Coronary artery (tissue), 2 donors: ENCODE data around the gene STRN.

Experiments used
- DNase-seq: peaks from one replicate; pipeline ENCODE4 v3.0.0-alpha.2; 2017; ENCODE audit warnings: low spot score
- H3K27ac ChIP-seq, 2 donors: fragments of 200-600 bp; sonication (generic); one replicate each; pipeline ENCODE4 v1.5.1; 2016 to 2019
- H3K4me3 ChIP-seq: fragments of 200-600 bp; sonication (generic); 2 replicates; pipeline ENCODE4 v1.5.1; 2016; ENCODE audit warnings: mild to moderate bottlenecking, moderate library complexity
- TF ChIP-seq, protein P1 (sequence below): fragments of 200-600 bp; sonication (generic); IDR thresholded peaks from one replicate; pipeline ENCODE4 v1.5.1; 2019; ENCODE audit warnings: antibody characterized with exemption

Gene STRN

DNA sequence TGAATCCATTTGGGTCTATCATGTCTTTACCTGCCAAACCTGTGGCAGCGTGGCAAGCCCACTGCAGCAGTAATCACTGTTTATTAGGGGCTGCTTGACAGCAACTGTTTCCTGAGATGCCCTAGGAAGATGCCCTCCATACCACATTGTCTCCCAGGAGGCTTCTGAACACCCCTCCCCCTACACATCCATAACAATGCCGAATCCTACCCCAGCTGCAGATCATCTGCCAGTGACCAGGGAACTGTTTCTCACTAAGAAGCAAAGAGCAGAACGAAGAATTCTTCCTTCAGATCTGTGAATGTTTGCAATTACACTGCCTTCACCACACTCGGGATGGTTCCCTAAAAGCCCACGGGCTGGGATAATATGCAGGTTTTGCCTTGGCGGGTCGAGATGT, 142.1 kb downstream of the STRN start:
- TF ChIP-seq, protein P1, sequence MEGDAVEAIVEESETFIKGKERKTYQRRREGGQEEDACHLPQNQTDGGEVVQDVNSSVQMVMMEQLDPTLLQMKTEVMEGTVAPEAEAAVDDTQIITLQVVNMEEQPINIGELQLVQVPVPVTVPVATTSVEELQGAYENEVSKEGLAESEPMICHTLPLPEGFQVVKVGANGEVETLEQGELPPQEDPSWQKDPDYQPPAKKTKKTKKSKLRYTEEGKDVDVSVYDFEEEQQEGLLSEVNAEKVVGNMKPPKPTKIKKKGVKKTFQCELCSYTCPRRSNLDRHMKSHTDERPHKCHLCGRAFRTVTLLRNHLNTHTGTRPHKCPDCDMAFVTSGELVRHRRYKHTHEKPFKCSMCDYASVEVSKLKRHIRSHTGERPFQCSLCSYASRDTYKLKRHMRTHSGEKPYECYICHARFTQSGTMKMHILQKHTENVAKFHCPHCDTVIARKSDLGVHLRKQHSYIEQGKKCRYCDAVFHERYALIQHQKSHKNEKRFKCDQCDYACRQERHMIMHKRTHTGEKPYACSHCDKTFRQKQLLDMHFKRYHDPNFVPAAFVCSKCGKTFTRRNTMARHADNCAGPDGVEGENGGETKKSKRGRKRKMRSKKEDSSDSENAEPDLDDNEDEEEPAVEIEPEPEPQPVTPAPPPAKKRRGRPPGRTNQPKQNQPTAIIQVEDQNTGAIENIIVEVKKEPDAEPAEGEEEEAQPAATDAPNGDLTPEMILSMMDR, result no peak
- DNase-seq, result no peak
- no peak overlapping the region for H3K4me3 ChIP-seq
- no peak overlapping the region for H3K27ac ChIP-seq

DNA sequence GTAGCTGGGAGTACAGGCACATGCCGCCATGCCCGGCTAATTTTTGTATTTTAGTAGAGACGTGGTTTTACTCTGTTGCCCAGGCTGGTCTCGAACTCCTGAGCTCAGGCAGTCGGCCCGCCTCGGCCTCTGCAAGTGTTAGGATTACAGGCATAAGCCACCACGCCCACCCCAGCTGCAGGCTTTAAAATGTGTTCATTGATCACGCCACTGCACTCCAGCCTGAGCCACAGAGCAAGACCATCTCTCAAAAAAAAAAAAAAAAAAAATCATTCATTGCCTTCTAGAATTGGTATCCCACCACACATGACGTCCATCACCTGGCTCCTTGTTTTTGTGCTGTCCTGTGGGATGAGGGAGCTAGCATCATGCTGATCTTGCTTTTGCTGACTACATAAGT, 142.5 kb downstream of the STRN start:
- H3K4me3 ChIP-seq, result no peak overlapping the region
- no peak for DNase-seq
- TF ChIP-seq, protein P1, result no peak
- no peak overlapping the region for H3K27ac ChIP-seq

DNA sequence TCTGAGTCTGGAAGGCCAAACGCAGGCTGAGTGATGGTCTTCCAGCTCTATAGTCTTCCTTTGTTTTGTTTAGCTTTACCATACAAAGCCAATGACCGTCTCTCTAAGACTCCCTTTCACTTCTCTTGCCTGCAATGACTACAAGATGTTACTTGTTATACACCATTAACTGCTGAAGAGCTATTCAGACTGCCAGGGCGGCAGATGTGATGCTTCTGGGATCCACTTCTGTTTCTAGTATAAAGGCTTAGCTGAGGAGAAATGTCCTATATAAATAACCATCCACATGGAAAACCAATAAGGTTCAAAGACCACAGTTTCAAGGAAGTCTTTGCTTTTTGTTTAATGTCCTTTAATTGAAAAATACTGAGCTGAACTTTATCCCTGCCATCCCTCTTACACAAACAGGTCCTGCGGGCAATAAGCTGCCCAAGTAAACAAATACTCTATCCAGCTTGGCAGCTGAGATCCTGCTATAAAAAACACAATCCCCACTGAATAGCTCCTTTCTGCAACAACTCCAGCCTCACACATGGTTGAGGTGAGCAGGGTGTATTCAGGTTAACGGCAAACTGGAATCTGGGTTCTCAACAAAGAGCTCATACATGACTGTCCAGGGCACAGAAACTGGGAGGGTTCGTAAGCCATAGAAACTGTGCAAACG, 145.3 kb downstream of the STRN start:
- H3K27ac ChIP-seq, result no peak overlapping the region
- no peak overlapping the region for H3K4me3 ChIP-seq
- TF ChIP-seq, protein P1, result no peak
- no peak for DNase-seq

DNA sequence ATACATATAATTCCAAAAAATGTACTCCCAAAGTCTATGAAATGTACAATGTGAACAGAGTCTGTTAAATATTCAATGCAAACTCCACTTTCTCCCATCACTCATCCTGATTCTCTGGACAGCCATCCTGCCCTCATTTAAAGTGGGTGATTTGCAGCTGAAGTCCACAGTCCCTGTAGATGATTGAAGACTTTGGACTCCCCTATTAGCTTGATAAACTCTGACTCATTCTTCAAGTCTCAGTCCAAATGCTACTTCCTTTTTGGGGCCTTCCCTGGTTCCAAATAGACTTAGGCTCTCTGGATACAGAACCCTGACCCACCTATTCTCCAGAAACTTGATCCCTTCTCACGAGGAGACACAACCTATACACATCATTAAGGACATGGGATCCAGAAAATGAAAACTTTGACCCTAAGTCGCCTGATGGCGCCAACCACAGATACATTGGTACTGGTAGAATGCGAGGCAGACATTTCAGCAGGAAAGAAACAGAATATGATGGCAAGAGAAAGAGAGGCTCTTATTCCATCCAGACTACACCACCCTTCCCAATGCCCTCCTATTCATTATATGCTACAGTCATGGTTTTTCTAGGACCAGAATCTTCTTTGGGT, 147.1 kb downstream of the STRN start:
- no peak for DNase-seq
- H3K27ac ChIP-seq, result no peak overlapping the region
- TF ChIP-seq, protein P1, result no peak
- H3K4me3 ChIP-seq, result no peak overlapping the region

DNA sequence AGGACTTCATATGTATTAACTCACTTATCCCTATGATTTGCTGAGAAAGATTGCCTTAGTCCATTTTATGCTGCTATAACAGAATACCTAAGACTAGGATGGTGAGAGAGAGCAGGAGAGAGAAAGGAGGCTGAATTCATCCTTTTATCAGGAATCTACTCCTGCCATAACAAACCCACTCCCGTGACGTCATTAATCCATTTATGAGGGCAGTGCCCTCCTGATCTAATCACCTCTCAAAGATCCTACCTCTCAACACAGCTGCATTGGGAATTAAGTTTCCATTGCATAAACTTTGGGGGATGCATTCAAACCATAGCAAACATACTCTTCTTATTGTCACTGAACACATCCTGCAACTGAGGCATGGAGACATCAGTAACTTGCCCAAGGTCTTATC, 147.8 kb downstream of the STRN start:
- DNase-seq, result no peak
- TF ChIP-seq, protein P1, result no peak
- no peak overlapping the region for H3K27ac ChIP-seq
- H3K4me3 ChIP-seq, result no peak overlapping the region

DNA sequence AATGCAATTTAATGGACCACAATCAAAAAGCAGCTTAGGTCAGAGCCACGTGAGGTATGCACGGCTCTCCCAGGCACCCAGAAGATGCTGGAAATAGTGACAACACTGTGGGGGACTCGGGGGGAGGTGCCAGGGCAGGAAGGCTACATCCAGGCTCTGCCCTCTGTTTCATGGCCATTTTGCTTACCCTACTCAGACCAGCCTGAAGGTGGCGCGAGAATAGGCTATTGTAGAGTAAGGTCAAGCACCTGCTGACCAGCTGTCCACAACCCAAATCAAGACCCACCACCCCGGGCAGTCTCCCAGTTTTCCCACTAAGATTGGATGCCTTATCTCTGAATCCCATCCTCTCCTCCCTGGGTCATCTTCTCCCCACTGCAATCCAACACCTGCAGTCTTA, 154.1 kb downstream of the STRN start:
- TF ChIP-seq, protein P1, result no peak
- no peak overlapping the region for H3K4me3 ChIP-seq
- no peak for DNase-seq
- no peak overlapping the region for H3K27ac ChIP-seq

DNA sequence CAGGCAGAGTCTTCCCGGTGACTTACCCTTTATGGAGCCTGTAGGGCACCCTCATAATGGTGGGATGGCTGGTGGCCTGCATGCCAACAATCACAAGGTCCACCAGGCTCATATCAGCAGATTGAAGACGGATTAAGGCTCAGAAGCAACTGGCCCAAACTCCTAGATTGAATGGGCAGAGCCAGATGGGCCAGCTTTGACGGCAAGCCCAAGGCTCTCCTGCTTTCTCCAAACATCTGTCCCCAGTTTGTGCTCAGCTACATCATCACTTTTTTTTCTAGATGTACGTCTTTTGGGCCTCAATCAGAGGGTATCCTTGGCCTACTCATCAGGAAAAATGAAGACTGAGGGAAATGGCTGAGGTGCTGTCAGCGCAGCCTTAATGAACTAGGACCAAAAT, 155.3 kb downstream of the STRN start:
- H3K4me3 ChIP-seq, result no peak overlapping the region
- DNase-seq, result no peak
- H3K27ac ChIP-seq, result no peak overlapping the region
- TF ChIP-seq, protein P1, result no peak
